ENCODE results near the gene HSD11B2.

HSD11B2 gene

DNA sequence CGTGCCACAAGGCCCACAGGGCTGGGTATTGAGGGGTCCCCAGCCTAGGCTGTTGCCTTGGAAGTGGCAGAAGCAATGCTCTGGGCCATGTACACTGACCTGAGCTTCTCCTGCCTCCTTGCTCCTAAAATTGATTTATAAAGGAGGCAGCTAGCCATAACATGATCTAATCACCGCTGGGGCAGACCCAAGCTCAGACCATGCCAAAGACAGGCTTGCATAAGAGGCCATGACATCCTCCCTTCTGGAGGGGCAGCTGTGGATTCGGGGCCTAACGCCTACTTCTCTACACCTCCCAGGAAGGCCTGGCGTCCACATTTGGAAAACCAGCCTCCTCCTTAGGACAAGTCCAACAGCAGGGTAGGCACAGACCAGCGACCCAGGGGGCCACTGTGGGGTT, 12.3 kb downstream of the HSD11B2 start:
- TF ChIP-seq, protein P1, sequence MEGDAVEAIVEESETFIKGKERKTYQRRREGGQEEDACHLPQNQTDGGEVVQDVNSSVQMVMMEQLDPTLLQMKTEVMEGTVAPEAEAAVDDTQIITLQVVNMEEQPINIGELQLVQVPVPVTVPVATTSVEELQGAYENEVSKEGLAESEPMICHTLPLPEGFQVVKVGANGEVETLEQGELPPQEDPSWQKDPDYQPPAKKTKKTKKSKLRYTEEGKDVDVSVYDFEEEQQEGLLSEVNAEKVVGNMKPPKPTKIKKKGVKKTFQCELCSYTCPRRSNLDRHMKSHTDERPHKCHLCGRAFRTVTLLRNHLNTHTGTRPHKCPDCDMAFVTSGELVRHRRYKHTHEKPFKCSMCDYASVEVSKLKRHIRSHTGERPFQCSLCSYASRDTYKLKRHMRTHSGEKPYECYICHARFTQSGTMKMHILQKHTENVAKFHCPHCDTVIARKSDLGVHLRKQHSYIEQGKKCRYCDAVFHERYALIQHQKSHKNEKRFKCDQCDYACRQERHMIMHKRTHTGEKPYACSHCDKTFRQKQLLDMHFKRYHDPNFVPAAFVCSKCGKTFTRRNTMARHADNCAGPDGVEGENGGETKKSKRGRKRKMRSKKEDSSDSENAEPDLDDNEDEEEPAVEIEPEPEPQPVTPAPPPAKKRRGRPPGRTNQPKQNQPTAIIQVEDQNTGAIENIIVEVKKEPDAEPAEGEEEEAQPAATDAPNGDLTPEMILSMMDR (conservative IDR thresholded peaks at IDR 0.05; ENCODE audit: low read depth, low read length), result no peak
- no peak for DNase-seq (ENCODE audit: low read depth)
- H3K4me3 ChIP-seq (ENCODE audit: low read depth, low read length), result no peak overlapping the region

DNA sequence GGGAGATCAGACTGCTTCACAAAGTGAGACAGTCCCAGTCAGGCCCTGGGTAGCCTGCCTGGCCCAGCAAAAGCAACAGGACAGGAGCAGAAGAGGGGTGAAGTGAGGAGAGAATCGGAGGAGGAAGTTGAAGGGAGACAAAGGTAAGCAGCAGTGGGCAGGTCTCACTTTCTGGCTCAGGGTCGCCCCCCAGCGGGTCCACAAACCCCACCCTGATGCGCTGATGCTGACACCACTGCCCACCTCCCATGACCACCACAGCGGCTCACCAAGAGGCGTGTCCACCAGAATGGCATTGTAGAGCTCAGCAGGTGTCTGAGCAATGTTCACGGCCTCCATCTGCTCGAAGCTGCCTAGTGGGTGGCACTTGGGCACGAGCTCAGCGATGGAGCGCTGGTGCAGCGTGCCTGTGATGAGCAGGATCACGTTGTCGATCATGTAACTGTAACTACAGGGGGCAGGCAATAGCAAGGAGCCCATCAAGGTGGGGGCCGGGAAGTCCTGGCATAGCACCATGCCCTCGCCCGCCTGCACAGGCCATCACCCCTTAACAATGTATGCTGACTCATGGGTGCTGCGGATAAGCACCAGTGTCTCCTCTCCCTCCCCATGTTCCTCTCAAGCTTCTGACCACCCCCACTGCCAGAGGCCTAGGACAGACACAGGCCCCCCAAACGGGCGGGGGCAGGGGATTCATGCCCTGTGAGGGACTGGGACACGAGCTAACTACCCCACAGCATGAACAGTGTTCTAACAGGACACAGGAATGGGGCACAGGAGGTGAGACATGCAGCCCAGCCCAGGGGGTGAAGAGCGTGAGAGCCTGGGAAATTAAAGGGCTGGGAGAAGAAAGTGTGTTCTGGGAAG, 13.6 kb downstream of the HSD11B2 start:
- TF ChIP-seq, protein P1 (conservative IDR thresholded peaks at IDR 0.05; ENCODE audit: low read depth, low read length), result peak; percentile 6
- no peak for DNase-seq (ENCODE audit: low read depth)
- H3K4me3 ChIP-seq (ENCODE audit: low read depth, low read length), result no peak overlapping the region

DNA sequence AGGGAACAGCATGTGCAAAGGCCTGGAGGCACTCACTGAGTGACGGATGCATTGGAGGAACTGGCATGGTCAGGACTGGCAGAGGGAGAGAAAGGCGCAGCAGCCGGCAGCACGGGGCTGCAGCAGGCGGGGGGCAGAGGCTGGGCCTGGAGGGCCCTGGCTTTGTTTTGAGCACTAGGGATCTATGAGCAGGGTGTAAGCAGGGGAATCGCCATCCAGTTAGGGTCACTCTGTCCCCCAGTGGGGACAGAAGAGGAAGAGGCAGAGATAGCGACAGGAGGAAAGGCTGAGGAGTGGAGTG, 14.2 kb downstream of the HSD11B2 start:
- DNase-seq (ENCODE audit: low read depth), result no peak
- H3K4me3 ChIP-seq (ENCODE audit: low read depth, low read length), result no peak overlapping the region
- TF ChIP-seq, protein P1 (conservative IDR thresholded peaks at IDR 0.05; ENCODE audit: low read depth, low read length), result no peak

DNA sequence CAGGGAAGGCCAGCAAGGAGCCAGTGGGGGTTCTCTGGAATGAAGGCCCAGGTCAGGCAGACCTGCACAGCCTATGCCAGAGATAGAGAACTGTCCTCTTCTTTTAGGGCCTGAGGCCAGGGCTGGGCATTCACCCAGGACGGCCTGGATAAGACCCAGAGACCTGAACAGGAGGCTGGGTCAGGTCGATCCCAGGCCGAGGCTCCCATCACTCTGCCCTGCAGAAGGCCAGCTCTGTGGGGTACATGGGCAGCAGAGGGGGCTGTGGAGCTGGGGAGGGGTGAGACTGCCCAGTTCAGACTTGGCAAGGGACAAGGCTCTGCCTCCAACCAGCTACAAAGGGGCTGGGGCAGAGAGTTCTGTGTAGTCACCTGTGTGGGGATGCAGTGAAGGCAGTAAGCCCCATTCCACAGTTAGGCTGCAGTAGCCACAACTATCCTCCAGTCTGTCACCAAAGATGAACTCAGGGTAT, 14.6 kb downstream of the HSD11B2 start:
- DNase-seq (ENCODE audit: low read depth), result no peak
- H3K4me3 ChIP-seq (ENCODE audit: low read depth, low read length), result no peak overlapping the region
- TF ChIP-seq, protein P1 (conservative IDR thresholded peaks at IDR 0.05; ENCODE audit: low read depth, low read length), result peak; percentile 22

DNA sequence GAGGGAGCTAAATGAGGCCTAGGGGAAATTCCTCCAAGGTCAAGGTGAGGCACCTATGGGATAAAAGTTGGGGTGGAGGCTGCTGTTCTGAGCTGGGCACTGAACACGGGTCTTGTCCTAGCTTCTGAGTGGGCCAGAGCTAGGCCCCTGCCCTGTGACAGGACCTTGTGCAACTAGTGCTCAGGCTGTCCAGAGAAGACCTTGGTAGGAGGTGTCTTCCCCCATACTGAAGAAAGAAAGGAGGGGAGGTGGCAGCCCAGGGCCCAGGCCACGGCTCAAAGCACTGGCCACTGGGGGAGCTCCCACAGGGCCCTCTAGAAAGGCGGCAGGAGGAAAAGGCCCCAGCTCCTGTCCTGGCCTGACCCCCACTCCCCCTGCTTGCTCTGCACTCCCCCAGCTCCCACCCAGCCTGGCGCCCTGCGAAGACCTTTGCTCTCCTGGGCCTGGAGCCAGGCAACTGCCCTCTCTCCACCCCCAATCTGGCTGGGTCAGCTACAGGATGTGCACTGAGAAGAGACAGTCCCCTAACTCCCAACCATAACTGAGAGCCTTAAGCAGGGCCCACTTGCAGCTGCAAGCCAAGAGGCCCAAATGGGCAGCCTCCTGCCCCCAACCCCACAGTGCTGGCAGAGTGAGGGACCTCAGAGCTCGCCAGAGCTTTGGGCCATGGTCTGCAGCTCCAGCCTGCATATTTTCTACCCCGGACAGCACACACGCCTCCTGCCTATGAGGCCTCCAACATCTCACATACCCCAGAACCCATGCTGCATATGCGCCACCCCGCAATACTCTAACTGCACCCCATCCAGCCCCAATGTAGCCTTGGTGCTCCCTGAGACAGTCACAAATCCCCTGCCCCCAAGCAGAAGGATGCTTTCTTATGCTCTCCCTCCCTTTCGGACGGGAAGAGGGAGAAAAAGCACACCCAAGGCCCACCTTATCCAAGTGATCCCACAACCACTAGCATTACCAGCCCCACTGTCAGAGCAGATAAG, 15.3 kb downstream of the HSD11B2 start:
- H3K4me3 ChIP-seq (ENCODE audit: low read depth, low read length), result no peak overlapping the region
- TF ChIP-seq, protein P1 (conservative IDR thresholded peaks at IDR 0.05; ENCODE audit: low read depth, low read length), result peak; percentile 27
- no peak for DNase-seq (ENCODE audit: low read depth)

DNA sequence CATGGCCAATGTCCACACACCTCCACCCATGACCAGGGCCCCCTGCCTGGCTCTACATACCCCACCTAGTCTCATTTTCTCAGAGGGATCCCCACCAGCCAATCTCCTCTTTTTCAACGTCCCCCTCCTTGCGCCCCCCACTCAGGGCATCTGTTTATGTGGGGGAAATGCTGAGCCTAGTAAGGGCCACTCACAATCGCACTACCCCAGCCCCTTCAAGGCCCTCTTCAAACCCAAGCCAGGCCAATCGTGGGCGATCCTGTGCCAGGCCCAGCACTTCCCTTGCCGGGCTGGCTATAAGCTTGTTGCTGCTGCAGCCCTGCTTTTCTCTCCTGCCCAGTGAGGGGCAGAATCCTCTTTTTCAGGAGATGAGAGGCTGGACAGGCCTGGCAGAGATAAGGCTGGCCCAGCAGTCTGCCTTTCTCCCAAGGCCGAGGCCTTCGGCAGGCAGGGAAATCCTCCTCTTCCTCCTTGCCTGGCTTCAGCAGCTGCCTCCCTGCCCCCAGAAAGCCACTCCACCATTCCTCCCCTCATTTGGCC, 16.1 kb downstream of the HSD11B2 start:
- DNase-seq (ENCODE audit: low read depth), result no peak
- H3K4me3 ChIP-seq (ENCODE audit: low read depth, low read length), result no peak overlapping the region
- TF ChIP-seq, protein P1 (conservative IDR thresholded peaks at IDR 0.05; ENCODE audit: low read depth, low read length), result no peak

Measured in choroid plexus epithelial cell (primary cell).